ENCODE data around the gene TNIK.

The TNIK gene

GRCh38 chr3:171155122-171155700 lies 305.0 kb downstream of the TNIK start:
- Histone ChIP-seq H3K27ac (ENCODE audit: low read length) (no peak overlapping the region), H3K9ac (ENCODE audit: low read length) (no peak overlapping the region), H2AFZ (ENCODE audit: low read depth, low read length) (no peak overlapping the region), H3K27me3 (ENCODE audit: low read depth, low read length) (no peaks in the 10 kb centered on the region), H3K9me3 (ENCODE audit: insufficient read depth, low read length) (no peaks in the 10 kb centered on the region), H4K20me1 (ENCODE audit: insufficient read depth, low read length) (no peaks in the 10 kb centered on the region), H3K4me3 (ENCODE audit: low read length) (no peak overlapping the region), H3K4me2 (ENCODE audit: low read length) (no peak overlapping the region), H3K36me3 (replicated peaks; ENCODE audit: low read depth, low read length) (peaks cover 26% of the 10 kb centered on the region), H3K4me1 (ENCODE audit: low read length) (no peaks in the 10 kb centered on the region), H3K79me2 (ENCODE audit: low read length) (no peaks in the 10 kb centered on the region)
- TF ChIP-seq EZH2phosphoT487 (IDR thresholded peaks at IDR 0.05; ENCODE audit: low read depth) (no peak), CTCF (IDR thresholded peaks at IDR 0.05; ENCODE audit: low read depth, low read length) (no peak)

- Histone ChIP-seq H3K4me2 (ENCODE audit: low read length) (no peak overlapping the region), H3K4me3 (ENCODE audit: low read length) (no peak overlapping the region), H3K27ac (ENCODE audit: low read length) (no peak overlapping the region), H3K36me3 (replicated peaks; ENCODE audit: low read depth, low read length) (peaks cover 19% of the 10 kb centered on the region), H3K9me3 (ENCODE audit: insufficient read depth, low read length) (no peaks in the 10 kb centered on the region), H3K9ac (ENCODE audit: low read length) (no peak overlapping the region), H4K20me1 (ENCODE audit: insufficient read depth, low read length) (no peaks in the 10 kb centered on the region), H3K27me3 (ENCODE audit: low read depth, low read length) (no peaks in the 10 kb centered on the region), H3K79me2 (ENCODE audit: low read length) (no peaks in the 10 kb centered on the region), H2AFZ (ENCODE audit: low read depth, low read length) (no peak overlapping the region), H3K4me1 (ENCODE audit: low read length) (no peaks in the 10 kb centered on the region)
- no peak for TF ChIP-seq EZH2phosphoT487 (IDR thresholded peaks at IDR 0.05; ENCODE audit: low read depth)
- no peak for TF ChIP-seq CTCF (IDR thresholded peaks at IDR 0.05; ENCODE audit: low read depth, low read length)
Observed at GRCh38 chr3:171150945-171151344, 309.3 kb downstream of the TNIK start.

- H3K4me2 ChIP-seq (ENCODE audit: low read length): no peak overlapping the region
- no peaks in the 10 kb centered on the region for H3K79me2 ChIP-seq (ENCODE audit: low read length)
- H4K20me1 ChIP-seq (ENCODE audit: insufficient read depth, low read length): no peaks in the 10 kb centered on the region
- no peak overlapping the region for H3K9ac ChIP-seq (ENCODE audit: low read length)
- no peak overlapping the region for H3K4me3 ChIP-seq (ENCODE audit: low read length)
- no peak overlapping the region for H3K27ac ChIP-seq (ENCODE audit: low read length)
- H3K27me3 ChIP-seq (ENCODE audit: low read depth, low read length): no peaks in the 10 kb centered on the region
- H2AFZ ChIP-seq (ENCODE audit: low read depth, low read length): no peak overlapping the region
- H3K4me1 ChIP-seq (ENCODE audit: low read length): no peaks in the 10 kb centered on the region
- no peaks in the 10 kb centered on the region for H3K9me3 ChIP-seq (ENCODE audit: insufficient read depth, low read length)
- TF ChIP-seq EZH2phosphoT487 (IDR thresholded peaks at IDR 0.05; ENCODE audit: low read depth) (no peak), CTCF (IDR thresholded peaks at IDR 0.05; ENCODE audit: low read depth, low read length) (no peak)
- peaks cover 15% of the 10 kb centered on the region for H3K36me3 ChIP-seq (replicated peaks; ENCODE audit: low read depth, low read length)
Observed at GRCh38 chr3:171149526-171150116, 310.6 kb downstream of the TNIK start.

GRCh38 chr3:171145798-171146197 lies 314.4 kb downstream of the TNIK start:
- H3K9me3 ChIP-seq (ENCODE audit: insufficient read depth, low read length): no peaks in the 10 kb centered on the region
- H3K79me2 ChIP-seq (ENCODE audit: low read length): no peaks in the 10 kb centered on the region
- no peak overlapping the region for H2AFZ ChIP-seq (ENCODE audit: low read depth, low read length)
- H3K4me1 ChIP-seq (ENCODE audit: low read length): no peaks in the 10 kb centered on the region
- H4K20me1 ChIP-seq (ENCODE audit: insufficient read depth, low read length): no peaks in the 10 kb centered on the region
- H3K4me2 ChIP-seq (ENCODE audit: low read length): no peak overlapping the region
- no peaks in the 10 kb centered on the region for H3K27me3 ChIP-seq (ENCODE audit: low read depth, low read length)
- H3K9ac ChIP-seq (ENCODE audit: low read length): no peak overlapping the region
- no peak overlapping the region for H3K4me3 ChIP-seq (ENCODE audit: low read length)
- no peak overlapping the region for H3K27ac ChIP-seq (ENCODE audit: low read length)
- TF ChIP-seq EZH2phosphoT487 (IDR thresholded peaks at IDR 0.05; ENCODE audit: low read depth) (no peak), CTCF (IDR thresholded peaks at IDR 0.05; ENCODE audit: low read depth, low read length) (no peak)
- peaks cover 18% of the 10 kb centered on the region for H3K36me3 ChIP-seq (replicated peaks; ENCODE audit: low read depth, low read length)
